Fibroblast of lung (primary cell): ENCODE measurements around the gene GNA12. TPM values are rescaled to one million over a fixed set of nuclear protein-coding genes. Genes with fewer than 3 reads are reported as not detected.

ENCODE experiments used
- DNase-seq, 2 donors: peaks; one replicate each; pipeline versions ENCODE4 v3.0.0 to v3.0.0-alpha.2; 2010; ENCODE audit warnings: low read depth in 2 of 2
- H2AFZ ChIP-seq: 2 replicates; pipeline ENCODE4 v1.5.1; 2012; ENCODE audit warnings: low read length, control low read depth, inconsistent platforms
- H3K27ac ChIP-seq: 2 replicates; pipeline ENCODE4 v1.5.1; 2011; ENCODE audit warnings: low read length, control low read depth; ENCODE audit not compliant: insufficient read depth
- H3K27me3 ChIP-seq: 2 replicates; pipeline ENCODE4 v1.5.1; 2011; ENCODE audit warnings: mild to moderate bottlenecking, low read length; ENCODE audit not compliant: control insufficient read depth, insufficient read depth
- H3K36me3 ChIP-seq: 2 replicates; pipeline ENCODE4 v1.5.1; 2011; ENCODE audit warnings: low read length; ENCODE audit not compliant: control insufficient read depth, insufficient read depth
- H3K4me1 ChIP-seq: 2 replicates; pipeline ENCODE4 v1.5.1; 2011; ENCODE audit warnings: low read length; ENCODE audit not compliant: control insufficient read depth, insufficient read depth; ENCODE audit errors: extremely low read depth
- H3K4me2 ChIP-seq: 2 replicates; pipeline ENCODE4 v1.5.1; 2011; ENCODE audit warnings: low read length, control low read depth; ENCODE audit not compliant: insufficient read depth; ENCODE audit errors: extremely low read depth
- H3K4me3 ChIP-seq, 4 experiments: fragments of 200-600 bp in 1 of 4; sonication (generic) in 1 of 4; replicated peaks in 1 of 4; 2 replicates each; pipeline ENCODE4 v1.5.1; 2011 to 2016; ENCODE audit warnings: low read length in 4 of 4, low read depth in 3 of 4, mild to moderate bottlenecking in 3 of 4, control low read depth in 2 of 4, inconsistent platforms in 1 of 4, mixed read lengths in 1 of 4; ENCODE audit not compliant: insufficient read depth in 1 of 4; ENCODE audit errors: control extremely low read depth in 1 of 4
- H3K79me2 ChIP-seq: 2 replicates; pipeline ENCODE4 v1.5.1; 2012; ENCODE audit warnings: mild to moderate bottlenecking, low read length, inconsistent platforms; ENCODE audit not compliant: control insufficient read depth, insufficient read depth
- H3K9ac ChIP-seq: 2 replicates; pipeline ENCODE4 v1.5.1; 2011; ENCODE audit warnings: mild to moderate bottlenecking, low read length, control low read depth; ENCODE audit not compliant: insufficient read depth
- H3K9me3 ChIP-seq: 2 replicates; pipeline ENCODE4 v1.5.1; 2012; ENCODE audit warnings: low read depth, low read length; ENCODE audit not compliant: control insufficient read depth, insufficient read depth
- H4K20me1 ChIP-seq: 2 replicates; pipeline ENCODE4 v1.5.1; 2011; ENCODE audit warnings: low read length; ENCODE audit not compliant: control insufficient read depth, insufficient read depth; ENCODE audit errors: extremely low read depth
- EZH2 ChIP-seq: IDR thresholded peaks from 2 replicates; pipeline ENCODE4 v1.5.1; 2012; ENCODE audit warnings: low read length, control low read depth, mild to moderate bottlenecking; ENCODE audit errors: missing control alignments
- polyA plus RNA-seq, 2 donors: library from polyadenylated mRNA; depleted of rRNA in 1 of 2; stranded (reverse) in 1 of 2; unstranded in 1 of 2; fragments of >200 nt; gene quantifications; 2 replicates each; pipeline ENCODE4 v1.2.1, GENCODE V29; 2011 to 2012; ENCODE audit warnings: missing spikeins in 1 of 2
- total RNA-seq: library from RNA; depleted of rRNA; stranded (reverse); fragments of >200 nt; gene quantifications from 2 replicates; pipeline ENCODE4 v1.2.1, GENCODE V29; 2014
- TF ChIP-seq, protein P1 (sequence below), 2 donors: IDR thresholded peaks in 1 of 2; conservative IDR thresholded peaks in 1 of 2; 1 replicate in 1 of 2; 2 replicates in 1 of 2; pipeline ENCODE4 v1.5.1; 2011 to 2012; ENCODE audit warnings: low read length in 2 of 2, control low read depth in 1 of 2, inconsistent platforms in 1 of 2, low read depth in 1 of 2, mild to moderate bottlenecking in 1 of 2

GNA12 gene
- total and polyA plus RNA-seq, 2 donors (not counting 1 experiment from before 2014, with no cell fraction given) = 36.2 to 137 TPM

DNA sequence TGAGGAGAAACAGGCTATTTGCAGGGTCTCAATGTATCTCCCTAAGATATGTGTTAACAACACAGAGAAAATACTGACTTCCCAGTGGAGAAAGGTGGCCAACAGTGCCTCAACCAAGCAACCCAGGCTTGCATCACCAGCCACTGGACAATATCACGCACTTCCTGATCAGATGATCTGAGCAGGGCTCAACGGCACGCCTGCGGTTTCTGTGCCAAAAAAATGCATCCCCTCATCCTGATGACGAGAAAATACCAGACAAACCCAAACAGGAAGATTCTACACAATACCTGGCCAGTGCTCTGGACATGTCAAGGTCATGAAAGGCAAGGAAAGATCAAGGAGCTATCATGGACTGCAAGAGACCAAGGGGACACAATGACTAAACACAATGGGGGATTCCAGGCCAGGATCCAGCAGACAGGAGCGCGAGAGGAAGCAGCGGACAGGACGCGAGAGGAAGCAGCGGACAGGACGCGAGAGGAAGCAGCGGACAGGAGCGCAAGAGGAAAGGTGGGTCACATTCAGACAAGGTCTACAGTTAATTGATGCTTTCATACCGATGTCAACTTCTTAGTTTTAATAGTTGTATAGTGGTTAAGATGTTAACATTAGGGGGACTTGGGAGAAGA lies 51.1 kb downstream of the GNA12 start:
- Histone ChIP-seq H3K4me3 (no peak overlapping the region), H3K27ac (no peak overlapping the region), H3K4me1 (peaks cover 11% of the 10 kb centered on the region), H3K79me2 (peaks cover 40% of the 10 kb centered on the region), H3K36me3 (peaks cover 11% of the 10 kb centered on the region), H3K27me3 (no peaks in the 10 kb centered on the region), H3K9ac (no peak overlapping the region), H3K9me3 (no peaks in the 10 kb centered on the region), H4K20me1 (no peaks in the 10 kb centered on the region), H3K4me2 (no peak overlapping the region), H2AFZ (no peak overlapping the region)
- TF ChIP-seq, protein P1, sequence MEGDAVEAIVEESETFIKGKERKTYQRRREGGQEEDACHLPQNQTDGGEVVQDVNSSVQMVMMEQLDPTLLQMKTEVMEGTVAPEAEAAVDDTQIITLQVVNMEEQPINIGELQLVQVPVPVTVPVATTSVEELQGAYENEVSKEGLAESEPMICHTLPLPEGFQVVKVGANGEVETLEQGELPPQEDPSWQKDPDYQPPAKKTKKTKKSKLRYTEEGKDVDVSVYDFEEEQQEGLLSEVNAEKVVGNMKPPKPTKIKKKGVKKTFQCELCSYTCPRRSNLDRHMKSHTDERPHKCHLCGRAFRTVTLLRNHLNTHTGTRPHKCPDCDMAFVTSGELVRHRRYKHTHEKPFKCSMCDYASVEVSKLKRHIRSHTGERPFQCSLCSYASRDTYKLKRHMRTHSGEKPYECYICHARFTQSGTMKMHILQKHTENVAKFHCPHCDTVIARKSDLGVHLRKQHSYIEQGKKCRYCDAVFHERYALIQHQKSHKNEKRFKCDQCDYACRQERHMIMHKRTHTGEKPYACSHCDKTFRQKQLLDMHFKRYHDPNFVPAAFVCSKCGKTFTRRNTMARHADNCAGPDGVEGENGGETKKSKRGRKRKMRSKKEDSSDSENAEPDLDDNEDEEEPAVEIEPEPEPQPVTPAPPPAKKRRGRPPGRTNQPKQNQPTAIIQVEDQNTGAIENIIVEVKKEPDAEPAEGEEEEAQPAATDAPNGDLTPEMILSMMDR (conservative IDR thresholded peaks at IDR 0.05 in 1 of 2, IDR thresholded peaks at IDR 0.05 in 1 of 2; ENCODE audit: low read depth in 1 of 2, low read length in 2 of 2) = no peak
- TF ChIP-seq EZH2 = no peak
- DNase-seq = no peak

- H3K79me2 ChIP-seq = peaks cover 38% of the 10 kb centered on the region
- peaks cover 8% of the 10 kb centered on the region for H3K4me1 ChIP-seq
- no peak for DNase-seq
- H2AFZ ChIP-seq = no peak overlapping the region
- no peak overlapping the region for H3K4me2 ChIP-seq
- H3K27me3 ChIP-seq = no peaks in the 10 kb centered on the region
- no peak overlapping the region for H3K9ac ChIP-seq
- H3K9me3 ChIP-seq = no peaks in the 10 kb centered on the region
- H3K27ac ChIP-seq = no peak overlapping the region
- H4K20me1 ChIP-seq = no peaks in the 10 kb centered on the region
- peaks cover 11% of the 10 kb centered on the region for H3K36me3 ChIP-seq
- TF ChIP-seq EZH2 = no peak
- TF ChIP-seq, protein P1 (conservative IDR thresholded peaks at IDR 0.05 in 1 of 2, IDR thresholded peaks at IDR 0.05 in 1 of 2; ENCODE audit: low read depth in 1 of 2, low read length in 2 of 2) = no peak
- H3K4me3 ChIP-seq = no peak overlapping the region
Observed at GRCh38 chr7:2792235-2792634, 51.9 kb downstream of the GNA12 start.

DNA sequence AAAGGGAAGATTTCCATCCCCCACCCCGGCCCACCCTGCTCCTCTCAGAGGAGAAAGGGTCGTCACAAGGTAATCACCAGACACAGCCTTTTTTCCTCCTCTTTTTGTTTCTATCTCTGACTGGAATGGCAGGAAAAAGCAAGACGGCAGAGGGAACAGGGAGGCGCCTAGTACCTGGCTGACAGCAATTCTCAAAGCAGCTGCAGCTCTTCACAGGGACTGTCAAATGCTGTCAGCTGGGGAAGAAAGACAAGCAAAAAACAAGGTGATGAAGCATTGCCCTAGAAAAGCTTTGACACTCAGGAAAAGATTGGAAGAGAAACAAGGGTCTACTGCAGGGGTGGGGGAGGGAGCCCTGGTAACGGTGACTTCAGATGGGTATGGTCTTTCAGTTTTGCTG lies 52.7 kb downstream of the GNA12 start:
- H3K4me2 ChIP-seq = no peak overlapping the region
- H3K4me1 ChIP-seq = peaks cover 4% of the 10 kb centered on the region
- no peak overlapping the region for H2AFZ ChIP-seq
- peaks cover 39% of the 10 kb centered on the region for H3K79me2 ChIP-seq
- no peak overlapping the region for H3K27ac ChIP-seq
- H3K27me3 ChIP-seq = no peaks in the 10 kb centered on the region
- DNase-seq = no peak
- H3K36me3 ChIP-seq = peaks cover 13% of the 10 kb centered on the region
- H3K9ac ChIP-seq = no peak overlapping the region
- H4K20me1 ChIP-seq = no peaks in the 10 kb centered on the region
- no peaks in the 10 kb centered on the region for H3K9me3 ChIP-seq
- TF ChIP-seq EZH2 = no peak
- no peak overlapping the region for H3K4me3 ChIP-seq
